ENCODE results near the gene GSTT2. TPM values are rescaled to one million over a fixed set of nuclear protein-coding genes. Genes with fewer than 3 reads are reported as not detected.
A peak's percentile ranks its signal among the peaks of the same experiment; 100 is the strongest.

The GSTT2 gene
- total and polyA plus RNA-seq, 9 donors: 0.18 to 2.0 (median 0.82) TPM; not detected in 1

DNA sequence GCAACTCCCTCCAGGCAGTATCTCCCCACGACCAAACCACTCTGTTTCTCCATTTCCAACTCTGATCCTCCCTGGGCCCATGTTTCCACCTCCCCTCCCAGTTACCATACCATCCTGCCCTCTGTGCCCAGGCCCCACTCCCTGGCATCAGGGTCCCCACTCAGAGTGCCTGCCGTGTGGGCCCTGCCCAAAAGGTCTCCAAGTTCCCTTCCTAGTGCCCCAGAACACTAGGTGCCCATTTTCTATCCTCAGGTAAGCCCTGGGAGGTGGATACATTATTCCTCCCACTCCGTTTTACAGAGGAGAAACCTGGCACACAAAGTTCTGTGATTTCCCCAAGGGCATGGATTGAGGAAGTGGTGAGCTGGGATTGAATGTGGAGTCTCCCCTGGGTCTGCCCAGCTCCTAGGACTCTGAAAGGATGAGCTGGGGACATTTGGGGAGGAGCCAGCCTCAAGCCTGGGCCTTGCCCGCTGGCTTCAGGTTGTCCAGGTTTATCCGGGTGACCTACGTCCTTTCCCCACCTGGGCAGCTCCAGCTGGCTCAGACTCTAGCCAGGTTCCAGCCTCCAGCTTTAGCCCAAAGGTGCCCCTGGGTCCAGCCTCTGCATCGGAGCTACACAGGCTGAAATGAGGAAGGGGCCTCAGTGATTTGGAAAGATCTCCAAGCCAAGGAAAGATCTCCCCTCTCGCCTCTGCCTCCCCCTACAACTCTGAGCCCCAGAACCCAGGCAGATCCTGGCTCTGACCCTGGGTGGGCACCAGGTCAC lies 27.5 kb downstream of the GSTT2 start:
- Histone ChIP-seq H3K27ac (ENCODE audit: low read length) (no peak overlapping the region), H3K9me3 (replicated peaks; ENCODE audit: control insufficient read depth, low read depth, low read length) (no peaks in the 10 kb centered on the region), H3K36me3 (ENCODE audit: control insufficient read depth, insufficient read depth, low read length) (no peaks in the 10 kb centered on the region), H3K27me3 (ENCODE audit: control insufficient read depth, insufficient read depth, low read length) (no peaks in the 10 kb centered on the region), H3K4me1 (ENCODE audit: control insufficient read depth, insufficient read depth, low read length) (peaks cover 10% of the 10 kb centered on the region), H3K4me3 (ENCODE audit: low read length) (no peak overlapping the region)
- 85% methylated on average over 7 of the region's 8 CpGs for WGBS (ENCODE audit: insufficient coverage)
- DNase-seq: no peak

DNA sequence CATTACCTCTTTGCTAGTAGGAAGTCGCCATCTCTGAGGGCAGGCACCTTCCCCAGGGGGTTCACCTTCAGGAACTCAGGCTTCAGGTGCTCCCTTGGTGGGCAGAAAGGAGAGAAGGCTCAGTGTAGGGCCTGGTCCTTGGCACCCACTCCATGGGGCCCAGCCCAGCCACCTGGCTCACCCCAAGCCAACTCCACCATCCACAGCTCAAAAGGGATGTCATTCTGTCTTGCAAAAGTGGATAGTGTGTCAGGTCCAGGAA lies 28.0 kb downstream of the GSTT2 start:
- Histone ChIP-seq H3K27me3 (ENCODE audit: control insufficient read depth, insufficient read depth, low read length) (no peaks in the 10 kb centered on the region), H3K9me3 (replicated peaks; ENCODE audit: control insufficient read depth, low read depth, low read length) (no peaks in the 10 kb centered on the region), H3K27ac (ENCODE audit: low read length) (no peak overlapping the region), H3K4me3 (ENCODE audit: low read length) (no peak overlapping the region), H3K36me3 (ENCODE audit: control insufficient read depth, insufficient read depth, low read length) (no peaks in the 10 kb centered on the region), H3K4me1 (ENCODE audit: control insufficient read depth, insufficient read depth, low read length) (peaks cover 12% of the 10 kb centered on the region)
- 64% methylated on average over 1 of the region's 1 CpG for WGBS (ENCODE audit: insufficient coverage)
- DNase-seq: no peak

DNA sequence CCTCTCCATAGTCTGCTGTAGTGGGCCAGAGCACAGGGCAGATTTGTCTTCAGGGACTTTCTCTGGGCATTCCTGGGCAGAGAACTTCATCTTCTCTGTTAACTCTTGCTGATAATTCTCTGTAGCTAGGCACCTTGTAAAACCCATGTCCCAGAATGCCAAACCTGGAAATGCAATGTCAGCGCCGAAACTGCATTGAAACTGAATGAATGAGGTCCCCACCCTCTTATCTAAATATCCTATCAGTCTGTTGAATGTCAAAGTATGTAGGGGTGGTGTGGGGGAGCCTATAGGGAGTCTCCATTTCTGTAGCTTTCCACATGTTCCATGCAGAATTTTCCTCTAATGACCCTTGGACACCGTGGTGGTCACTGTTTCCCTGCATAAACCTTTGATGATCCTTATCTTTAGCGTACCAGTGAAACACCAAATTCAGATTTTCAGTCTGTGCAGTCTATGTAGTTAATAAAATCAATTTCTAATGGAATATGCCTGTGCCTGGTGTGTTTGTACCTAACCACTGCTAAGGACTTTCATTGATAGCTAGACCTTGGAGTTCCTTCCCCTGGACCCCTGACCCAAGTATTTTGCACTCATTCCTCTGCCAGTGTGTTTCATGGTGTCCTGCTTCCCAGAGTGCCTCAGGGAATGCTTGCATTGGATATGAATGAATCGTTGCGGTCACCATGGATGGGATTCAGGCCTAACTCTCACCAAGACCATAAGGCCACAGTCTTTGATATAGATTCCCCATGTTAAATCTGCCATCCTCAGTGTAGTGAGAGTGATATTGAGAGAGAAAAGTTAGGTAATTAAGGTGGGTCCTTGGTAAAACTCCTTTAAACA lies 28.7 kb downstream of the GSTT2 start:
- no peak overlapping the region for H3K4me3 ChIP-seq (ENCODE audit: low read length)
- H3K4me1 ChIP-seq (ENCODE audit: control insufficient read depth, insufficient read depth, low read length): peaks cover 12% of the 10 kb centered on the region
- H3K27me3 ChIP-seq (ENCODE audit: control insufficient read depth, insufficient read depth, low read length): no peaks in the 10 kb centered on the region
- H3K36me3 ChIP-seq (ENCODE audit: control insufficient read depth, insufficient read depth, low read length): no peaks in the 10 kb centered on the region
- no peak overlapping the region for H3K27ac ChIP-seq (ENCODE audit: low read length)
- H3K9me3 ChIP-seq (replicated peaks; ENCODE audit: control insufficient read depth, low read depth, low read length): no peaks in the 10 kb centered on the region
- DNase-seq: no peak
- no CpG with 5 or more reads among the region's 6 CpGs for WGBS (ENCODE audit: insufficient coverage)

DNA sequence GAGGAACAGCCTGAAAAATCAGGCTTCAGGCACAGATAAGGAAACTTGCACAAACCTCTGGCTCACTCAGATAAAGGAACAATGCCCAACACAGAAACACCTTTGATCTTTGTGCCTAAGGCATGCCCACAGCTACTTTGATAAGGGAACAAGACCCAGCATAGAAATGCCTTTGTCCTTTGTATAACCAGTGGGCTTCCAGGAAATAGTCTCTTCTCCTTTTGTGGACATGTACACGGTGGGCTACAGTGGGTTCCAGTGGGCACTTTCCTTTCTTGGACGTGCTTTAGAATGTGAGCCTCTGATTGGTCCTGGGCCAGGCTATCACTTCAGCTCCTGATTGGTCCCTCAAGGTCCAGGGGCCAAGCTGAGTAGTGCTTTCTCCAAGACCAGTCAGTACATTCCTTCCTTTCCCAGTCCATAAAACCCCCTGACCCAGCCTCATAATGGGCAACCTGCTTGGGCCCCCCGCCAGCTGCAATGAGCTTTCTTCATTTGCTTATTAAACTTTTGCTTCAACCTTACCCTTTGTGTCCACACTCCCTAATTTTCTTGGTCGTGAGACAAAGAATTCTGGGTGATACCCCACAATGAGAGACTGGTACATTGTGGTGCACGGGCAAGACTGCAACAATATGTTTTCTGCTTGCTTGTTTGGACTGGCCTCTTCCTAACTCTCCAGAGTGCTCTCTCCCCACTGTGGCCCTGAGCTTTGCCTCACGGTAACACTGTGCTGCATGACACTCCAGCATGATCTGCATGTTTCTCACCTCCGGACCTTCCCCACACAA lies 29.5 kb downstream of the GSTT2 start:
- H3K4me1 ChIP-seq (ENCODE audit: control insufficient read depth, insufficient read depth, low read length): peaks cover 12% of the 10 kb centered on the region
- no peak overlapping the region for H3K27ac ChIP-seq (ENCODE audit: low read length)
- H3K36me3 ChIP-seq (ENCODE audit: control insufficient read depth, insufficient read depth, low read length): no peaks in the 10 kb centered on the region
- H3K9me3 ChIP-seq (replicated peaks; ENCODE audit: control insufficient read depth, low read depth, low read length): no peaks in the 10 kb centered on the region
- 86% methylated on average over 7 of the region's 7 CpGs for WGBS (ENCODE audit: insufficient coverage)
- DNase-seq: no peak
- no peak overlapping the region for H3K4me3 ChIP-seq (ENCODE audit: low read length)
- no peaks in the 10 kb centered on the region for H3K27me3 ChIP-seq (ENCODE audit: control insufficient read depth, insufficient read depth, low read length)

DNA sequence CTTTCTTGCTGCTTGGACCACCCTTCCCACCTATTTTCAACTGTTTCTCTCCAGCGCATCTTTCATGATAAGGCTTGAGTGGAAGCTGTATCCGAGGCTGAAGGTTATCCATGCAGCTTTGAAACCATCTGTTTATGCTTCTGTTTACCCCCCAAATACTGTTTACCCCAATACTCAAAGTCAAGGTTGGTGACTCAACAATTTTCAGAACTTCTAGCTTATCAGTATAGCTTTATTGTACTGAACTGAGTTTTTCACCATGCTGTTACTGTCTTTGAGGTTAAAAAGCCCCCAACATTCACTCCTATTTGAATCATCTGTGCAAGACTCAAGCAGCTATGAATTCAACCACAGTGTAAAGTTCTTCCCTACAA lies 30.1 kb downstream of the GSTT2 start:
- H3K4me3 ChIP-seq (ENCODE audit: low read length): no peak overlapping the region
- H3K9me3 ChIP-seq (replicated peaks; ENCODE audit: control insufficient read depth, low read depth, low read length): no peaks in the 10 kb centered on the region
- H3K4me1 ChIP-seq (ENCODE audit: control insufficient read depth, insufficient read depth, low read length): peaks cover 12% of the 10 kb centered on the region
- H3K36me3 ChIP-seq (ENCODE audit: control insufficient read depth, insufficient read depth, low read length): no peaks in the 10 kb centered on the region
- WGBS (ENCODE audit: insufficient coverage): 83% methylated on average over 1 of the region's 2 CpGs
- H3K27me3 ChIP-seq (ENCODE audit: control insufficient read depth, insufficient read depth, low read length): no peaks in the 10 kb centered on the region
- no peak overlapping the region for H3K27ac ChIP-seq (ENCODE audit: low read length)
- no peak for DNase-seq

DNA sequence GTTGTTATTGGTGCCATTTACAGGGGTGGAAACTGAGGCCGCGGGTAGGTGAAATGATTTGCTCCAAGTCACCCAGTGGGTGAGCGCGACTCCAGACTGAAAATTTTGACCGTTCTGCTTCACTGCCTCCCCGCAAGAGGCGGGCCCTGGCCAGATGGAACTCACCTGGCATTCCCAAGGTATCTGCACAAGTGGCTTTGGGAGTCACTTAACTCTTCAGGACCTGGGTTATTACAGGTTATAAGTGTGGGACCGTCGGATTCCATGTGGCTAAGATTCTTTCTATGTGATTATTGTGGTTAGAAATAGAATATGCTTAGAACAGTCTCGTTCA lies 31.8 kb downstream of the GSTT2 start:
- H3K27me3 ChIP-seq (ENCODE audit: control insufficient read depth, insufficient read depth, low read length): no peaks in the 10 kb centered on the region
- no peaks in the 10 kb centered on the region for H3K9me3 ChIP-seq (replicated peaks; ENCODE audit: control insufficient read depth, low read depth, low read length)
- WGBS (ENCODE audit: insufficient coverage): 0% methylated on average over 9 of the region's 10 CpGs
- peak overlapping the region; percentile 90 for H3K27ac ChIP-seq (ENCODE audit: low read length)
- H3K4me1 ChIP-seq (ENCODE audit: control insufficient read depth, insufficient read depth, low read length): peaks cover 12% of the 10 kb centered on the region
- no peak for DNase-seq
- H3K36me3 ChIP-seq (ENCODE audit: control insufficient read depth, insufficient read depth, low read length): no peaks in the 10 kb centered on the region
- peak overlapping the region; percentile 99 for H3K4me3 ChIP-seq (ENCODE audit: low read length)

DNA sequence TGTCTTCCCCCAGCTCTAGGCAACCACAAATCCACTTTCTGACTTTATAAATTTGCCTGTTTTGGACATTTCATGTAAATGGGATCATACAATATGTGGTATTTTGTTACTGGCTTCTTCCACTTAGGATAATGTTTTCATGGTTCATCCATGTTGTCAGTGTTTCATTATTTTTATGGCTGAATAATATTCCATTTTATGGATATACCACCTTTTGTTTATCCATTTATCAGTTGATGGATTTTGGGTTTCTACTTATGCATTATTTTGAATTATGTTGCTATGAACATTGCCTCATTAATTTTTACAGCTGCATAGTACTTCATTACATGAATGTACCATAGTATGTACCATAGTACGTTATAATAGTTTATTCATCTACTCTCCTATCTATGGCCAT lies 36.2 kb downstream of the GSTT2 start:
- no peak overlapping the region for H3K27ac ChIP-seq (ENCODE audit: low read length)
- peaks cover 3% of the 10 kb centered on the region for H3K36me3 ChIP-seq (ENCODE audit: control insufficient read depth, insufficient read depth, low read length)
- no CpG with 5 or more reads among the region's 1 CpG for WGBS (ENCODE audit: insufficient coverage)
- peaks cover 10% of the 10 kb centered on the region for H3K4me1 ChIP-seq (ENCODE audit: control insufficient read depth, insufficient read depth, low read length)
- no peak for DNase-seq
- no peak overlapping the region for H3K4me3 ChIP-seq (ENCODE audit: low read length)
- no peaks in the 10 kb centered on the region for H3K27me3 ChIP-seq (ENCODE audit: control insufficient read depth, insufficient read depth, low read length)
- no peaks in the 10 kb centered on the region for H3K9me3 ChIP-seq (replicated peaks; ENCODE audit: control insufficient read depth, low read depth, low read length)

DNA sequence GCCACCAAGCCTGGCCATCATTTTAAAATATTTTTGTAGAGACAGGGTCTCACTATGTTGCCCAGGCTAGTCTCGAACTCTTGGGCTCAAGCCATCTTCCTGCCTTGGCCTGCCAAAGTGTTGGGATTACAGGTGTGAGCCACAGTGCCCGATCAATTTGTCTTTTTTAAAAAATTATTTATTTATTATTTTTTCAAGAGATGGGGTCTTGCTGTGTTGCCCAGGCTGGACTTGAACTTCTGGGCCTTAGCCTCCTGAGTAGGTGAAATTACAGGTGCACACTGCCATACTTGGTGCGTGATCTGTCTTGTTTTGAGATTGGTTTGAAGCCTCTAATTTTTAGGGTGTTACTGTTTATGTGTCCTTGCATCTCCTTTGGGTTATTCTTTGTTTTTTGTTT lies 41.4 kb downstream of the GSTT2 start:
- no peak for DNase-seq
- no peaks in the 10 kb centered on the region for H3K4me1 ChIP-seq (ENCODE audit: control insufficient read depth, insufficient read depth, low read length)
- no peak overlapping the region for H3K27ac ChIP-seq (ENCODE audit: low read length)
- peaks cover 7% of the 10 kb centered on the region for H3K36me3 ChIP-seq (ENCODE audit: control insufficient read depth, insufficient read depth, low read length)
- no peaks in the 10 kb centered on the region for H3K27me3 ChIP-seq (ENCODE audit: control insufficient read depth, insufficient read depth, low read length)
- 100% methylated on average over 1 of the region's 3 CpGs for WGBS (ENCODE audit: insufficient coverage)
- no peak overlapping the region for H3K4me3 ChIP-seq (ENCODE audit: low read length)
- peaks cover 2% of the 10 kb centered on the region for H3K9me3 ChIP-seq (replicated peaks; ENCODE audit: control insufficient read depth, low read depth, low read length)

DNA sequence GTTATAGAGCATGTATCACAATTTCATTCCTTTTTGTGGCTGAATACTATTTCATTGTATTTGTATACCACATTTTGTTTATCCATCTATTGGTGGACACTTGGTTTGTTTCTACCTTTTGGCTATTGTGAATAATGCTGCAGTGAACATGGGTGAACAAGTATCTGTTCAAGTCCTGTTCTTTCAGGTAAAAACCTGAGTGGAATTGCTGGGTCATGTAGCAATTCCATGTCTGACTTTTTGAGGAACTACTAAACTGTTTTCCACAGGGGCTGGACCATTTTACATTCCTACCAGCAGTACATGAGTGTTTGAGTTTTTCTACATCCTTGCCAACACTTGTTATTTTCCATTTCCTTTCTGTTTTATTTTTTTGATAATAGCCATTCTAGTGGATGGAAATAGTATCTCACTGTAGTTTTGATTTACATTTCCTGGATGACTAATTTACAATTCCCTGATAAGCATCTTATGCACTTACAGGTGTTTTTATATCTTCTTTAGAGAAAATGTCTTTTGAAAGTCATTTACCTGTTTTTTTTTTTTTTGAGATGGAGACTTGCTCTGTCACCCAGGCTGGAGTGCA lies 43.4 kb downstream of the GSTT2 start:
- Histone ChIP-seq H3K36me3 (ENCODE audit: control insufficient read depth, insufficient read depth, low read length) (peaks cover 4% of the 10 kb centered on the region), H3K4me1 (ENCODE audit: control insufficient read depth, insufficient read depth, low read length) (no peaks in the 10 kb centered on the region), H3K9me3 (replicated peaks; ENCODE audit: control insufficient read depth, low read depth, low read length) (peaks cover 2% of the 10 kb centered on the region), H3K27ac (ENCODE audit: low read length) (no peak overlapping the region), H3K27me3 (ENCODE audit: control insufficient read depth, insufficient read depth, low read length) (no peaks in the 10 kb centered on the region), H3K4me3 (ENCODE audit: low read length) (no peak overlapping the region)
- no peak for DNase-seq

DNA sequence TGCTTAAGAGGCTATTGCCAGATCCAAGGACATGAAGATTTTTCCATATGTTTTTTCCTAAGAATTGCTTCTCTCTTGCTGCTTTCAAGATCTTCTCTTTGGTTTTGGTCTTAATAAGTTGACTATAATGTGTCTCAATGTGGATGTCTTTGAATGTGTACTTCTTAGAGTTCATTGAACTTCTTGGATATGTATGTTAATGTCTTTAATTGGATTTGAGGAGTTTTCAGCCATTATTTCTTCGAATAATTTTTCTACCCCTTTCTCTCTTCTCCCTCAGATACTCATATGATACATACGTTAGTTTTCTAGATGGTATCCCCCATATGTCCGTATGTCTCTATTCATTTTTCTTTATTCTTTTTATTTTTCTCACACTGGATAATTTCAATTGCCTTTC lies 44.4 kb downstream of the GSTT2 start:
- no peak for DNase-seq
- WGBS (ENCODE audit: insufficient coverage): 100% methylated on average over 1 of the region's 3 CpGs
- H3K27me3 ChIP-seq (ENCODE audit: control insufficient read depth, insufficient read depth, low read length): no peaks in the 10 kb centered on the region
- peaks cover 2% of the 10 kb centered on the region for H3K9me3 ChIP-seq (replicated peaks; ENCODE audit: control insufficient read depth, low read depth, low read length)
- no peaks in the 10 kb centered on the region for H3K4me1 ChIP-seq (ENCODE audit: control insufficient read depth, insufficient read depth, low read length)
- no peak overlapping the region for H3K27ac ChIP-seq (ENCODE audit: low read length)
- peaks cover 4% of the 10 kb centered on the region for H3K36me3 ChIP-seq (ENCODE audit: control insufficient read depth, insufficient read depth, low read length)
- no peak overlapping the region for H3K4me3 ChIP-seq (ENCODE audit: low read length)
